HL-60/S4 treated with phorbol 12-myristate 13-acetate at 8.2 ng/mL for 4 days and 3 days (cell line): ENCODE data around the gene FKBP2.

Experiments
- in situ Hi-C: fragments of 300-500 bp; cut with MboI; formaldehyde crosslinking; loops from 2 replicates; pipeline ENCODE4 v1.15.0; 2022; ENCODE audit warnings: low sequenced_read_pairs

Gene FKBP2

GRCh38 chr11:64240435-64241240 lies at the start of gene FKBP2:
TSS of gene FKBP2 (plus strand) at chr11:64241095. CDS start at chr11:64242388, 1,293 bp downstream.
- in situ Hi-C loops, result loop anchor here (25.0 kb wide), 1 partner anchor 97 kb away; the partner anchor contains the start of gene CCDC88B

- in situ Hi-C loops, result no loop called here
These were observed 48.5 kb upstream of the FKBP2 start for GRCh38 chr11:64192434-64192833.

GRCh38 chr11:64196626-64197025 lies 44.3 kb upstream of the FKBP2 start:
- in situ Hi-C loops, result no loop called here

- in situ Hi-C loops, result no loop called here
These were observed 42.4 kb upstream of the FKBP2 start for GRCh38 chr11:64198511-64198910.

GRCh38 chr11:64201543-64201942 lies 39.4 kb upstream of the FKBP2 start:
- in situ Hi-C loops, result no loop called here

- in situ Hi-C loops, result no loop called here
These were observed 37.9 kb upstream of the FKBP2 start for GRCh38 chr11:64202992-64203391.

GRCh38 chr11:64203421-64204079 lies 37.3 kb upstream of the FKBP2 start:
- in situ Hi-C loops, result no loop called here

- in situ Hi-C loops, result no loop called here
These were observed 36.8 kb upstream of the FKBP2 start for GRCh38 chr11:64204080-64204440.

- in situ Hi-C loops, result no loop called here
These were observed 36.4 kb upstream of the FKBP2 start for GRCh38 chr11:64204464-64204989.

GRCh38 chr11:64206457-64207255 lies 34.2 kb upstream of the FKBP2 start, which contains the start of gene FERMT3:
TSS of gene FERMT3 (plus strand) at chr11:64206721. CDS start at chr11:64207365, 644 bp downstream.
- in situ Hi-C loops, result no loop called here

- in situ Hi-C loops, result no loop called here
These were observed 33.4 kb upstream of the FKBP2 start for GRCh38 chr11:64207256-64208085.

GRCh38 chr11:64208086-64208795 lies 32.7 kb upstream of the FKBP2 start:
- in situ Hi-C loops, result no loop called here

GRCh38 chr11:64208796-64209562 lies 31.9 kb upstream of the FKBP2 start:
- in situ Hi-C loops, result no loop called here

- in situ Hi-C loops, result no loop called here
These were observed 31.4 kb upstream of the FKBP2 start for GRCh38 chr11:64209563-64209843.

- in situ Hi-C loops, result no loop called here
These were observed 30.4 kb upstream of the FKBP2 start for GRCh38 chr11:64210301-64211020.

- in situ Hi-C loops, result no loop called here
These were observed 29.6 kb upstream of the FKBP2 start for GRCh38 chr11:64211181-64211872.

- in situ Hi-C loops, result no loop called here
These were observed 24.0 kb upstream of the FKBP2 start for GRCh38 chr11:64216879-64217278.
